Measurements from ENCODE around the gene ABCC1.

GRCh38 chr16:16102738-16103137 lies 153.3 kb downstream of the ABCC1 start:
- TF ChIP-seq CTCF (conservative IDR thresholded peaks at IDR 0.05; ENCODE audit: low read length) (no peak), EZH2phosphoT487 (IDR thresholded peaks at IDR 0.05; ENCODE audit: borderline replicate concordance) (no peak)

Data from Loucy (cell line).